GM12878 (cell line): ENCODE results near the gene TRIM62. TPM values are rescaled to one million over a fixed set of nuclear protein-coding genes. Genes with fewer than 3 reads are reported as not detected.

Experiments used
- BCL3 ChIP-seq: IDR thresholded peaks from 2 replicates; pipeline ENCODE4 v1.6.1; 2011; ENCODE audit warnings: borderline replicate concordance, low read depth, mild to moderate bottlenecking, moderate library complexity, low read length; ENCODE audit not compliant: insufficient read depth, poor library complexity, severe bottlenecking
- EGR1 ChIP-seq, 2 experiments: IDR thresholded peaks; 1 replicate in 1 of 2; 2 replicates in 1 of 2; pipeline ENCODE4 v1.6.1; 2011 to 2012; ENCODE audit warnings: low read depth in 2 of 2, low read length in 2 of 2, borderline replicate concordance in 1 of 2, mild to moderate bottlenecking in 1 of 2, moderate library complexity in 1 of 2
- HDAC6 ChIP-seq: fragments of 200-600 bp; sonication (generic); IDR thresholded peaks from one replicate; pipeline ENCODE4 v1.8.0; 2017; ENCODE audit warnings: antibody characterized with exemption; ENCODE audit not compliant: unreplicated experiment
- KAT2A ChIP-seq: conservative IDR thresholded peaks from 2 replicates; pipeline ENCODE4 v1.6.1; 2011; ENCODE audit warnings: low read depth, low read length; ENCODE audit not compliant: control insufficient read depth
- MTA2 ChIP-seq: fragments of 450-650 bp; IDR thresholded peaks from 2 replicates; pipeline ENCODE4 v1.6.1; 2016; ENCODE audit warnings: low read depth, mild to moderate bottlenecking, moderate library complexity
- NFIC ChIP-seq: IDR thresholded peaks from 2 replicates; pipeline ENCODE4 v1.6.1; 2012; ENCODE audit warnings: low read depth, mild to moderate bottlenecking, inconsistent platforms, low read length, moderate library complexity
- PAX5 ChIP-seq: IDR thresholded peaks from 2 replicates; pipeline ENCODE4 v1.6.1; 2011; ENCODE audit warnings: low read depth, low read length, borderline replicate concordance
- PML ChIP-seq: IDR thresholded peaks from 2 replicates; pipeline ENCODE4 v1.6.1; 2012; ENCODE audit warnings: low read length, inconsistent platforms
- RFX5 ChIP-seq: IDR thresholded peaks from 2 replicates; pipeline ENCODE4 v1.6.1; 2011; ENCODE audit warnings: low read depth, low read length, improper control_type of control experiment
- ZNF217 ChIP-seq: fragments of 450-650 bp; IDR thresholded peaks from 2 replicates; pipeline ENCODE4 v1.6.1; 2017; ENCODE audit warnings: antibody characterized with exemption, mild to moderate bottlenecking
- ZNF622 ChIP-seq: fragments of 450-650 bp; IDR thresholded peaks from 2 replicates; pipeline ENCODE4 v1.6.1; 2017; ENCODE audit warnings: mild to moderate bottlenecking, inconsistent platforms
- polyA plus RNA-seq, 11 experiments: library from polyadenylated mRNA; depleted of rRNA in 4 of 11; unstranded in 6 of 11; stranded (reverse) in 5 of 11; fragments of >200 nt; fragmentation: Nextera tagmentation in 4 of 11; fragmentation: Illumina TruSeq in 1 of 11; extraction: Ambion mirVana in 4 of 11; extraction: Trizol in 1 of 11; gene quantifications; 1 replicate in 1 of 11; 2 replicates in 10 of 11; pipeline versions ENCODE4 v1.2.1 to v1.2.3, GENCODE V29; 2011 to 2016; ENCODE audit warnings: inconsistent platforms in 2 of 11, missing spikeins in 2 of 11, low read depth in 1 of 11
- total RNA-seq, 4 experiments: library from RNA; depleted of rRNA in 3 of 4; stranded (reverse); fragments of >200 nt in 3 of 4; fragmentation: Illumina TruSeq in 1 of 4; extraction: Trizol in 1 of 4; gene quantifications; 2 replicates each; pipeline versions ENCODE4 v1.2.1 to v1.2.3, GENCODE V29; 2013 to 2021

The TRIM62 gene
- total and polyA plus RNA-seq, 10 of the 15 experiments (the other 5 are each of a cell fraction or from before 2014, with no cell fraction given): 0.52 to 4.2 (median 1.9) TPM

- TF ChIP-seq PML (no peak), EGR1 (IDR thresholded peaks at IDR 0.05; ENCODE audit: borderline replicate concordance in 1 of 2, low read depth in 2 of 2, low read length in 2 of 2) (no peak), HDAC6 (no peak), PAX5 (no peak), ZNF622 (no peak), BCL3 (no peak), ZNF217 (no peak), RFX5 (no peak), MTA2 (no peak), NFIC (no peak), KAT2A (no peak)
Observed at GRCh38 chr1:33168556-33169289, 13.1 kb downstream of the TRIM62 start (continued).
